22Rv1 (cell line): ENCODE results near the gene ABHD3.

Experiments
- CTCF ChIP-seq: fragments of 450-650 bp; IDR thresholded peaks from 2 replicates; pipeline ENCODE4 v1.5.1; 2017; ENCODE audit warnings: mild to moderate bottlenecking
- ZFX ChIP-seq: fragments of 450-650 bp; IDR thresholded peaks from 2 replicates; pipeline ENCODE4 v1.6.1; 2017; ENCODE audit warnings: antibody characterized with exemption, borderline replicate concordance

- no peak for TF ChIP-seq ZFX
- no peak for TF ChIP-seq CTCF
Measured at GRCh38 chr18:21714474-21714873, 9.9 kb upstream of the ABHD3 start.
